Lung (tissue), 12 donors: ENCODE measurements around the gene LPAR3. TPM values are rescaled to one million over a fixed set of nuclear protein-coding genes. Genes with fewer than 3 reads are reported as not detected.
A peak's percentile ranks its signal among the peaks of the same experiment; 100 is the strongest.

ENCODE experiments used
- ATAC-seq: fragments of 200-7000 bp; cut with Tn5 transposase; one replicate; pipeline ENCODE4 v1.9.1; 2020; ENCODE audit warnings: moderate number of reproducible peaks; ENCODE audit not compliant: insufficient read depth, low FRiP score
- DNase-seq, 3 donors: peaks; one replicate each; pipeline ENCODE4 v3.0.0-alpha.2; 2013 to 2017
- H3K27ac ChIP-seq, 2 donors: one replicate each; pipeline ENCODE4 v1.5.1; 2013; ENCODE audit warnings: mild to moderate bottlenecking in 2 of 2, moderate library complexity in 2 of 2, control low read depth in 1 of 2, inconsistent platforms in 1 of 2, low read depth in 1 of 2, low read length in 1 of 2
- H3K27me3 ChIP-seq, 3 donors: one replicate each; pipeline ENCODE4 v1.5.1; 2013; ENCODE audit warnings: low read length in 2 of 3; ENCODE audit not compliant: control insufficient read depth in 3 of 3, insufficient read depth in 3 of 3
- H3K36me3 ChIP-seq, 4 donors: one replicate each; pipeline ENCODE4 v1.5.1; 2013; ENCODE audit warnings: low read length in 4 of 4, mild to moderate bottlenecking in 1 of 4, moderate library complexity in 1 of 4; ENCODE audit not compliant: control insufficient read depth in 4 of 4, insufficient read depth in 4 of 4
- H3K4me1 ChIP-seq, 5 donors: one replicate each; pipeline ENCODE4 v1.5.1; 2013; ENCODE audit warnings: low read length in 5 of 5, mild to moderate bottlenecking in 2 of 5, moderate library complexity in 1 of 5; ENCODE audit not compliant: control insufficient read depth in 5 of 5, insufficient read depth in 5 of 5
- H3K4me3 ChIP-seq: one replicate; pipeline ENCODE4 v1.5.1; 2013; ENCODE audit warnings: mild to moderate bottlenecking, control low read depth, moderate library complexity
- H3K9ac ChIP-seq, 2 donors: one replicate each; pipeline ENCODE4 v1.5.1; 2013; ENCODE audit warnings: low read length in 2 of 2, control low read depth in 1 of 2; ENCODE audit not compliant: insufficient read depth in 1 of 2
- H3K9me3 ChIP-seq, 4 donors: one replicate each; pipeline ENCODE4 v1.5.1; 2013; ENCODE audit warnings: low read length in 3 of 4, mild to moderate bottlenecking in 1 of 4, moderate library complexity in 1 of 4; ENCODE audit not compliant: control insufficient read depth in 4 of 4, insufficient read depth in 3 of 4
- WGBS, 2 donors: extraction: QIAGEN DNeasy Blood & Tissue Kit; methylation state at CpG; one replicate each; pipeline ENCODE4 v1.1.7; 2013; 5-methylcytosine and 5-hydroxymethylcytosine counted together
- polyA plus RNA-seq, 2 donors: library from polyadenylated mRNA; stranded (reverse); fragments of 200-250 nt; gene quantifications; one replicate each; pipeline ENCODE4 v1.2.1, GENCODE V29; 2013
- total RNA-seq, 2 donors: library from RNA; depleted of rRNA in 1 of 2; stranded (reverse); fragments of >200 nt in 1 of 2; gene quantifications; one replicate each; pipeline ENCODE4 v1.2.1, GENCODE V29; 2014 to 2021
- TF ChIP-seq, protein P1 (sequence below): IDR thresholded peaks from 2 replicates; pipeline ENCODE4 v1.5.1; 2012; ENCODE audit warnings: mild to moderate bottlenecking; ENCODE audit errors: control extremely low read depth, extremely low read depth
- donor health status: control.
- donor health status: control.
- donor health status: Bipolar disorder and iron deficiency.
- donor health status: healthy.
- donor health status: DM: yes; HTN: yes; CAD: no.

LPAR3 gene
- total and polyA plus RNA-seq, 4 donors = 0.98 to 8.3 (median 5.3) TPM

DNA sequence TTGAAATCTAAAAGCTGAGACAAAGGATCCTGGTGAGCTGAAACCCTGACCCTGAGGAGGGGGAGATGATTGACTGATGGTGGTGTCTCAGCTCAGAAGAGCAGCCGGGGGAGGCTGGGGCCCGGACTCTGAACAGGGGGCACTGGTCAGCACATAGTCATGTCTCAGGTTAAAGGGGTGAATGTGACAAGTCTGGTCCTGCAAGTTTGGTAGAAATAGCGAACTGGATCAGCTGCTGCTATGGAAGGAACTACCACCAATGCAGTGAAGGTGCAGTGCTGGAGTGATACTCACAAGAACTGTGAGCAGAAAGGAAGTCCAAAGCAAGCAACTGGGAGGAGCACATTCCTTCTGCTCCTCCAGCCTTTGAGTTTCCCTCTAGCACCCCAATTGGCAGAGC, 104.0 kb downstream of the LPAR3 start:
- no peak overlapping the region for H3K27ac ChIP-seq
- WGBS, 2 donors = 69 to 85% methylated on average over 3 of the region's 3 CpGs
- H3K4me1 ChIP-seq = peaks cover 0 to 18% (median 5%) of the 10 kb centered on the region in 5 donors
- TF ChIP-seq, protein P1, sequence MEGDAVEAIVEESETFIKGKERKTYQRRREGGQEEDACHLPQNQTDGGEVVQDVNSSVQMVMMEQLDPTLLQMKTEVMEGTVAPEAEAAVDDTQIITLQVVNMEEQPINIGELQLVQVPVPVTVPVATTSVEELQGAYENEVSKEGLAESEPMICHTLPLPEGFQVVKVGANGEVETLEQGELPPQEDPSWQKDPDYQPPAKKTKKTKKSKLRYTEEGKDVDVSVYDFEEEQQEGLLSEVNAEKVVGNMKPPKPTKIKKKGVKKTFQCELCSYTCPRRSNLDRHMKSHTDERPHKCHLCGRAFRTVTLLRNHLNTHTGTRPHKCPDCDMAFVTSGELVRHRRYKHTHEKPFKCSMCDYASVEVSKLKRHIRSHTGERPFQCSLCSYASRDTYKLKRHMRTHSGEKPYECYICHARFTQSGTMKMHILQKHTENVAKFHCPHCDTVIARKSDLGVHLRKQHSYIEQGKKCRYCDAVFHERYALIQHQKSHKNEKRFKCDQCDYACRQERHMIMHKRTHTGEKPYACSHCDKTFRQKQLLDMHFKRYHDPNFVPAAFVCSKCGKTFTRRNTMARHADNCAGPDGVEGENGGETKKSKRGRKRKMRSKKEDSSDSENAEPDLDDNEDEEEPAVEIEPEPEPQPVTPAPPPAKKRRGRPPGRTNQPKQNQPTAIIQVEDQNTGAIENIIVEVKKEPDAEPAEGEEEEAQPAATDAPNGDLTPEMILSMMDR = no peak
- H3K9me3 ChIP-seq = peaks cover 0 to 2% (median under 1%) of the 10 kb centered on the region in 4 donors
- DNase-seq (no peak), ATAC-seq (no peak)
- no peaks in the 10 kb centered on the region for H3K27me3 ChIP-seq
- H3K36me3 ChIP-seq = no peaks in the 10 kb centered on the region
- no peak overlapping the region for H3K9ac ChIP-seq
- H3K4me3 ChIP-seq = no peak overlapping the region

DNA sequence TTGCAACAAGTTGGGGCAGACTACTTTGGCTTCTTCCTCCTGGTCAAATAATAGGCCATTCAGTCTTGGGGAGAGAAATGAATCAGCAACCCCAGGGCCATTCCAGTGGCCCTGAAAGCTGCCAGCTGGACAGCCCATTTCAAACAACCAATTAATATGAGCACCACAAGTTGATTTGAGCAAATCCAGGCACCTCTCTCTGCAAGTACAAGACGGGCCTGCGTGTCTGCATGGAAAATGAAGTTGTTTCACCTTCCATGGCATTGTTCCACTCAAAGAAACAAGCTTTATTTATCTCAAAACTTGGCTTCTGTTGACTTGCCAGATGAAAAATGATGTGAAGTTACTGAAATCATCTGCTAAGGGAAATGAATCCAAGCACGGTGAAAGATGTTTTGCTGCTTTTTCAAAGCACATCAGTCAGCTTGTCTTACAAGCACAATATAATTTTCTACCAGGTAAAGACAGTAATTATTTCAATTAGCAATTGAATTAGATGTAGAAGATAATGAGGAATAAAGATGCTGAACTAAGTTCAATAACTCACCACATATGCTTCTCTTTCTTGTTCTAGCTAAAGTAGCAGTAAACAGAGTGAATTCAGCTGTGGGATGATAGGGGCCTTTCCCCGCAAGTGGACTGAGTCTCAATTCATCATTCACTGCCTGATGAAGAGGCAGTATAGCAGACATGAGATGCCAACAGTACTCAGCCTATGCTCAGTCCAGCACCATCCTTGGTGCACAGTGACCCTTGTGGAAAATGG, 107.6 kb downstream of the LPAR3 start:
- TF ChIP-seq, protein P1 = no peak
- no peak overlapping the region for H3K27ac ChIP-seq

DNA sequence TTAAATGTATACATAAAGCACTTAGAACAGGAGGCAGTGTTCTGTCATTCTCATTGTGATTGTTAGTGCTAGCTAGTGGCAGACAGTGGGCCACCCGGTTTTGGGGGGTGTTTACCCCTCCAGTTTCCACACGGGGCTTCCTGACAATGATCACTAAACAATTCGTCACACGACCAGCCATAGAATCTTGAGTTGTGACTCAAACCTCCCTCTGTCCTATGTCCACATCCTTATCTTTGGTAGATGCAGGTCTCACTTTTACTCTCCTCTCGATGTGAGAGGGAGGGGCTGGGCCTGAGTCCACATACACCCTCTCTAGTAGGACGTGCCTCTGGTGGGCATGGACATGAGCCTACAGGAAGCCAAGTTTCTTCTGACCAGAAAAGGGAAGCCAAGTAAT, 110.1 kb downstream of the LPAR3 start:
- Histone ChIP-seq H3K4me3 (no peak overlapping the region), H3K4me1 (peaks cover 0 to 18% (median 0%) of the 10 kb centered on the region in 5 donors), H3K9me3 (no peaks in the 10 kb centered on the region), H3K36me3 (no peaks in the 10 kb centered on the region), H3K27ac (no peak overlapping the region), H3K27me3 (peaks cover 0 to 4% (median 0%) of the 10 kb centered on the region in 3 donors), H3K9ac (no peak overlapping the region)
- TF ChIP-seq, protein P1 = no peak
- 73% methylated on average over 6 of the region's 6 CpGs for WGBS, 2 donors
- ATAC-seq (no peak), DNase-seq (no peak)

More for the DNA sequence above, 107.6 kb downstream of the LPAR3 start:
- Histone ChIP-seq H3K4me1 (peaks cover 0 to 18% (median 5%) of the 10 kb centered on the region in 5 donors), H3K27me3 (peaks cover 0 to 4% (median 0%) of the 10 kb centered on the region in 3 donors), H3K36me3 (no peaks in the 10 kb centered on the region), H3K9ac (no peak overlapping the region), H3K9me3 (no peaks in the 10 kb centered on the region), H3K4me3 (no peak overlapping the region)
- DNase-seq (peak; percentile 32 to 89 (median 87)), ATAC-seq (no peak)
- WGBS, 2 donors = 67 to 77% methylated on average over 4 of the region's 4 CpGs
